HG02970 (cell line): Measurements from ENCODE around the gene UBE2M.

Source experiments
- ATAC-seq: cut with Tn5 transposase; IDR thresholded peaks from one replicate; pipeline ENCODE4 v1.9.1; 2021; ENCODE audit warnings: mild to moderate bottlenecking, moderate library complexity, moderate number of reproducible peaks; ENCODE audit not compliant: unreplicated experiment, low FRiP score

UBE2M gene

DNA sequence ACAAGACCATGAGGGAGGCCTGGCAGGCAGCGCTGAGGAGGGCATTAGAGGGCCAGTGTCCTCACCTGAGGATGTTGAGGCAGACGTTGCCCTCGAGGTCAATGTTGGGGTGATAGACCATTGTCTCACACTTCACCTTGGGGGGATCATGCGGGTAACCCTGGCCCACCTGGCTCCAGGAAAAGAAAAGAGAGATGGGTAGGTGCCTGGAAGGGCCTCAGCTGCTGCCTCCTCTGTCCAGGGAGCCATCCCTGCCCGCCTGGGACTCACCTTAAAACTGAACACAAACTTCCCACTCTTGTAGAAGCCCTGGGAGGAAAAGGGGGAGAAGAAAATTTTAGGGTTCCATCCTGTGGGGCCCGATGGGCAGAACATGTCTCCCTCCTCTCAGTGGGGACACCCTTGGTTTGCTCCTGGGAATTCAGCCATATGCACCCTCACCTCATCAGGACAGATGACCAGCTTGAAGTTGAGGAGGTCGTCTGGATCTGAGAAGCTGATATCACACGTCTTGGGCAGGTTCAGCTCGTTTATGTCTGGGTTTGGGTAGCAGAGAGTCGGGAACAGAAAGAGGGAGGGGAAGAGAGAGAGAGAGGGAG lies 1.7 kb downstream of the UBE2M start:
- no peak for ATAC-seq

DNA sequence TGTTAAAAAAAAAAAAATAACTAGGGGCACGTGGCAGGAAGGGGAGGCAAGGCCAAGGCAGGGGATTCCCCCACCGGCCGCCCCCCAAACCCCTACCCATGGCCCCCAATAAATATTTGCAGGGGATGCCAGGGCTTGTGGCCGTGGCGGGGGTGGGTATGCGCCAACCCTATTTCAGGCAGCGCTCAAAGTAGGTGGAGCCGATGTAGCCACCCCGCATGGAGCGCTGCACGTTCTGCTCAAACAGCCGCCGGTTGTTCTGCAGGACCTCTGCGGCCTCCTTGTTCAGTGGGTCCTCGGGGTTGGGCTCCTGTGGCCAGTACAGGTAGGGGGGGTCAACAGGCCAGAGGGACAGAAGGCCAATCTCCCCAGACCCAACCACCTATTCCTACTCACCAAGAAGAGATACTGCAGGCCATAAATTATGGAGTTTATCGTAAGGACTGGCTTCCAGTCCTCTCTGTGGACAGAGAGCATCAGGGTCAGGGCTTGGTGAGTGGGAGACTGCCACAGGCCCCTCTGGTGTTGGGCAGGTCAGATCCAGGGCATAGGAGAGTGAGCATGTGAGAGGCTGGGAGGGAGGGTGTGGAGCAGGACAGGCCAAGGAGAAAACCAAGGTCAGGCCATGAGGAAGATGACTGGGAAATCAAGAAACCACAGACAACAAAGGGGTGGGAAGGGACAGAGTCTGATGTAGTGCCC lies 2.3 kb downstream of the UBE2M start:
- ATAC-seq = no peak

DNA sequence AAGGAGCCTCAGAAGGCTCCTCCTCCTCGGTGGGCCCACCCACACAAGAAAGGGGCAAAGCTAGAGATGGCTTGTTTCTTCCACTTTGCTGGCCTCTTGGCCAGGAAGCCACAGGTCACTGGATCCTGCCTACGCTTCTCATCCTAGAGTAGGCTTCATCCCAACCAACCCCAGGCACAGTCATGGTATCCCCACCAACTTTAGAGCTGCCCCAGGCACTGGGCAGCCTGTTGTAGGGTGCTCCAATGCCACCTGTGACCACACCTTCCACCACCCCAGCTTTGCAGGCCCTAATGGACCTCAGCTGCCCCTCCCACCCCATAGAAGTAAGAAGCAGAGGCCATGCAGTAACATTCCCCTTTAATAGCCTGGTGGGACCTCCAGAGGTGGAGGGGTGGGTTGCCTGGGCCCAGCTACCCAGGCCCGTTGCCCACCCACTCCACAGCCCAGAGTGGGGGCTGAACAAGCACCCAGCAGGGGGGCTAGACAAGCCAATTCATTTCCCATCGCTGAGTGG lies 3.0 kb downstream of the UBE2M start:
- no peak for ATAC-seq

DNA sequence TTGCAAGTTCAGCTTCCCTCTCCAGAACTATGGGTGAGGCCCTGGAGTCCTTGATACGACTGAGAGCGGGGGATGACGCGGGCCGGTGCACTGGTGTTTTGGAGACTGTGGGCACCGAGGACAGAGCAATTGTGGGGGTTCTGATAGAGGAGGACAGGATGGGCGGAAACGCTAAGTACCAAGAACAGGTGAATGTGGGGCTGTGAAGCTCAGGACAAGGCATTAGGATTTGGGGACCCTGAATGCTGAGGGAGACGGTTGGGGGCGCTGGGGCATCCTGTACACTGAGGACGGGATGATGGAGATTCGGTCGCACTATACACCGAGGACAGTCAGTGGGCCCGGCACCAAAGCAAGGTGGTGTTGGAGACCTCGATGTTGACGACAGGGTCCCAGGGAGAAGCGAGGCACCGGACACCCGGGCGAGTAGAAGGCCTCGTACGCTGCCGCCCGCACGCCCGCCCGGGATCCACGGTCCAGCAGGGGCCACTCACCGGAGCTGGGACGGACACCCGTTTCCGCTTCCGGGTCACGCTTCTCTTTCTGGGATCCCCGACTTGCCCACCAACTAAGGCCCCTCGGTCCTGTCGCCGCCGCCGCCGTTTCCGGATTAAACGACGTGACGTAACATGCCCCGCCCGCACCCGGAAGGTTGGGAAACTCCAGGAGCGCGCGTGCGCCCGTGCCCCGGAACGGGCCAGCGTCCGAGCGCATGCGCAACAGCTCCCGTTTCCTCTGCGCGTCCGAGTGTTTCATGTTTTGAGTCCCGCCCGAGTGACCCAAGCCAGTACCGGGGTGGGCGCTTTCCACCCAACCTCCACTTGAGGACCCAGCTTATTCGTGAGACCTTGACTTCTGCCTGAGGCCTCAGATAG lies 3.7 kb downstream of the UBE2M start, which contains the start of gene CHMP2A:
TSS of gene CHMP2A (minus strand) at position 612 of the 875 bp plus-strand sequence. CDS start 893 bp downstream, outside the sequence.
- no peak for ATAC-seq

DNA sequence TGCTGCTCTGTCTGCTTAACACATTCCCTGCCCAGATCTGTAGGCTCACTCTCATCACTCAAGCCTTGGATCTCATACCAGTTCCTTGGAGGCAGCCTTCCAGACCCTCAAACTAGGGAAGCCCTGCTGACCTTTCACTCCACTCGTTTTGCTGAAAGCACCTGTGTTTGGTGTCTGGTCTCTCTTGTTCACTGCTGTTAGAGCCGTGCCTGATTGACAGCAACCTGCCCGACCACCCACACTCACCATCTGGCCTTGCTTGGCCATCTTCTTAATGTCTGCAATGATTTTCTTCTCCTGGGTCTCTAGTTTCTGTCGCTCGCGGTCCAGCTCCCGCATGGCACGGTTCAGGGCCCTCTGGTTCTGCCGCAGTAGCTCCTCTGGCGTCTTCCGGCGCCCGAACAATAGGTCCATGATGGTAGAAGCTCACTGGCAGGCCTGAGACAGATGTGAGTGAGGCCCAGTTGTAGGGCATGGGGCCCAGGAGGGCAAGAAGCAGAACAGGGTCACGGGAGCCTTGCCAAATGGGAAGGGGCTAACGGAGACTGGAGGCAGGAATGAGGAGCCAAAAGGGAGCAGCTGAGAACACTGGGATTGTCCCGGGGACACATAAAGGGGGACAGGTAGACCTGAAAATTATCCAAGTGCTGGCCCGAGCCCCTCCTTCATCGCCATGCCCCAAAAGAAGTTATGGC lies 4.5 kb downstream of the UBE2M start:
- ATAC-seq = no peak

DNA sequence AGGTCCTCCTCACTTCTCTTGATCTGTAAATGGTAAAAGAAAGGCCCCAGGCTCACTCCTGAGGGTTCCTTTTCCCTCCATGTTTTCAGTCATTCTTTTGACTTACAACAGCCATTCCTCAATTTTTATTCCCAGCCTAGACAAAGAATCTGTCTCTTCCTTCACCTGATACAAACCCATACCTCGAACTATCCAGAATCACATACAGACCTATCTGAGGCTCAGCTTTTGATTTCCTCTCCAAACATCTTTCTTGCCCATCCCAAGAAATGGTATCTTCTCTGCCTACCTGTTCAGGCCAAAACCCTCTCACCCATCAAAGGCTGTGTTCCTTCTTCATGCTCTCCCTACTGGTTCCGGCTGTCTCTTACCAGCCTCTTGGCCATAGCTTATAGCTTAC lies 5.8 kb downstream of the UBE2M start:
- no peak for ATAC-seq

DNA sequence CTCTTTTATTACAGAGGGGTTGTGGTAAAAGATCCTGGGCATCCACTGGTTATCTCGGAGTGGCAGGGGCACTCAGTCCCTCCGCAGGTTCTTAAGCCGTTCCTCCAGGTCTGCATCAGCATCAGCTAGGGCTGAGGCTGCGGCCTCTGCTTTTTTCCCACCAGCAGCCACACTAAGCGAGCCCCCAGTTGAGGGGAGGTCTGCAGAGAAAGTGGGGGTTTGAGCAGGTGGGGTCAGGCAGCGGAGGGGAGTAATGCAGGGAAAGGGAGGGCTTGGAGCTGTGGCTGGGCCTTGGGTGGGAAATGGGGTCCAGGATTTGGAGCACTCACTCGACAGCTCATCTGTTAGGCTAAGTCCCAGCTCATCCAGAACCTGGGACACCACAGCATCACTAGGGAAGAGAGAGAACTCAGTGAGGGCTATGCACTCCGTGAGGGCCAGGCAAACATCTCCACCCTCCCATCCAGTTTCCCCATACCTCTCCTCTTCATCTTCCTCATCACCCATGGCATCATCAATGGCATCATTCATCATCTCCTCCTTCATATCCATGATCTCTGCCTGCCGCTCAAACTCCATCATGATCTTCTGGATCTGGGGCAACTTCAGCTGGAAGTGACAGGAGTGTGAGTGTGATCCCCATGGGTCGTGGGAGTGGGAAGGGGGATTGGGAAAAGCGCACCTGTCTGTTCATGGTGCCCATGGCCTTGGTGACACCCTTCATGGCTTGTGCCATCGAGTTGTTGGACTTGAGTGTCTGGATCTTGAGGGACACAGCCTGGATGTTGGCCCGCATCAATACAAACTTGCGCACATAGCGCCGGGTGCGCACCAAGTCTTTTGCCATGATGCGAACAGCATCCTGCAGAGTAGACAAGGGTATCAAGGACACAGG lies 6.6 kb downstream of the UBE2M start:
- ATAC-seq = no peak

DNA sequence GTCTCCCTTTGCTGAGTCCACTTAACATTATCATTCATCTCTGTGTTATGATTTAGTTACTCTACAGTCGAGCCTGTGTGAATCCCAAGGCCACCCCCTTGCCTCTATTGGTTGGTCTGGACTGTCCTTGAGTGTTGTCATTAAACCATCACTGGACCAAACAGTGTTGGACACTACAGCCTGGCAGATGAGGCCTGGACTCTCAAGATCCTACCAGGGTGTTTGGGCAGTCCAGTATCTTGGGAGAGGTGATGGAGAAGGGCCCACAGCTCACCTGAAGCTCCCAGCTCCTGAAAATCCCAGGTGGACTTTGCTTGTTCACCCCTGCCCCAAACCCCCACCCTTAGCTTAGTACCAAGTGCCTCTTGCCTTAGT lies 7.3 kb downstream of the UBE2M start:
- no peak for ATAC-seq

DNA sequence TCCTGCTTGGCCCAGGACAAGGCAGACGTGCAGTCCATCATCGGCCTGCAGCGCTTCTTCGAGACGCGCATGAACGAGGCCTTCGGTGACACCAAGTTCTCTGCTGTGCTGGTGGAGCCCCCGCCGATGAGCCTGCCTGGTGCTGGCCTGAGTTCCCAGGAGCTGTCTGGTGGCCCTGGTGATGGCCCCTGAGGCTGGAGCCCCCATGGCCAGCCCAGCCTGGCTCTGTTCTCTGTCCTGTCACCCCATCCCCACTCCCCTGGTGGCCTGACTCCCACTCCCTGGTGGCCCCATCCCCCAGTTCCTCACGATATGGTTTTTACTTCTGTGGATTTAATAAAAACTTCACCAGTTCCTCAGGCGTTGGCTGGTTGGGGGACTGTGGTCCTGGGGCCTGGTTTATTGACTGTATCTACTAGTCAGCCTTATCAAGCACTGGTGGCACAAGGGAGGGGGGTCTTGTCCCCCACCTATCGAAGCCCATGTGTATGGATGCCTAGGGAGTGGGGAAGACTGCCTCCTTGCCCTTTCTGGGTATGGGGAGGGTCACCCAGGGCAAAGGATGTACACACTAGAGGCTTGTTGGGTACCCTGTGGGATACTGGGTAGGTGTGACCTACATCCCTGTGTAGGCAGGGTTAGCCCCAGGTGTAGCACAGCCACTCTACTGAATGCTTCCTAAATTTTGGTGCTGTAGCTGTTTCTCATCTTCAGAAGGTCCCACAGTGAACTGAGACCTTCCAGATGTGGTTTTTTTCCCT lies 7.9 kb downstream of the UBE2M start:
- no peak for ATAC-seq

DNA sequence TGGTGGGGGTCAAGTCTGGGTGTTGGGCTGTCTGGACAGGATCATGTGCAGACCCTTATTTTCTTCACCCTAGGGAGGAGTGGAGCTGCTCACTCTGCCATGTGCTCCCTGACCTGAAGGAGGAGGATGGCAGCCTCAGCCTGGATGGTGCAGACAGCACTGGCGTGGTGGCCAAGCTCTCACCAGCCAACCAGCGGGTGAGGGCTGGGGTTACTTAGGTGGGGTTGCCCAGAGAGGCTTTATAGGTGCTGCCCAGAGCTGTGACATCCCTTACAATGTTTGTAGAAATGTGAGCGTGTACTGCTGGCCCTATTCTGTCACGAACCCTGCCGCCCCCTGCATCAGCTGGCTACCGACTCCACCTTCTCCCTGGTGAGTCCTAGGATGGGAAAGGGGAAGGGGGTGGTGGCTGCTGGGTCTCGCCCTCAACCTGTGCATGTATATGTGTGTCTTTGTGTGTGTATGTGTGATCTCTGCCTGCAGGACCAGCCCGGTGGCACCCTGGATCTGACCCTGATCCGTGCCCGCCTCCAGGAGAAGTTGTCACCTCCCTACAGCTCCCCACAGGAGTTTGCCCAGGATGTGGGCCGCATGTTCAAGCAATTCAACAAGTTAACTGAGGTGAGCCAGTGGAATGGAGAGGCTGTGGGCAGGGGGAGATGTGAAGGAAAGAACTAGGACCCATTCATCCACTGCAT lies 8.6 kb downstream of the UBE2M start:
- ATAC-seq = no peak

DNA sequence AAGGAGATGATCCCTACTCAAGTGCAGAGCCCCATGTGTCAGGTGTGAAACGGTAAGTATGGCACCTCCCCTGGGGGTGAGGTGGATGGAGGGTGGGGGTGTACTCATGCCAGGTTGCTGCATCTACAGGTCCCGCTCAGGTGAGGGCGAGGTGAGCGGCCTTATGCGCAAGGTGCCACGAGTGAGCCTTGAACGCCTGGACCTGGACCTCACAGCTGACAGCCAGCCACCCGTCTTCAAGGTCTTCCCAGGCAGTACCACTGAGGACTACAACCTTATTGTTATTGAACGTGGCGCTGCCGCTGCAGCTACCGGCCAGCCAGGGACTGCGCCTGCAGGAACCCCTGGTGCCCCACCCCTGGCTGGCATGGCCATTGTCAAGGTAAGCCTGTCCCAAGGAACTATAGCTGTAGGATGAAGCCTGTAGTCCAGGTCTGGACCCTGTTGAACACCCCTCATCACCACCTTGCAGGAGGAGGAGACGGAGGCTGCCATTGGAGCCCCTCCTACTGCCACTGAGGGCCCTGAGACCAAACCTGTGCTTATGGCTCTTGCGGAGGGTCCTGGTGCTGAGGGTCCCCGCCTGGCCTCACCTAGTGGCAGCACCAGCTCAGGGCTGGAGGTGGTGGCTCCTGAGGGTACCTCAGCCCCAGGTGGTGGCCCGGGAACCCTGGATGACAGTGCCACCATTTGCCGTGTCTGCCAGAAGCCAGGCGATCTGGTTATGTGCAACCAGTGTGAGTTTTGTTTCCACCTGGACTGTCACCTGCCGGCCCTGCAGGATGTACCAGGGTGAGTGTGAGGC lies 9.3 kb downstream of the UBE2M start:
- no peak for ATAC-seq

DNA sequence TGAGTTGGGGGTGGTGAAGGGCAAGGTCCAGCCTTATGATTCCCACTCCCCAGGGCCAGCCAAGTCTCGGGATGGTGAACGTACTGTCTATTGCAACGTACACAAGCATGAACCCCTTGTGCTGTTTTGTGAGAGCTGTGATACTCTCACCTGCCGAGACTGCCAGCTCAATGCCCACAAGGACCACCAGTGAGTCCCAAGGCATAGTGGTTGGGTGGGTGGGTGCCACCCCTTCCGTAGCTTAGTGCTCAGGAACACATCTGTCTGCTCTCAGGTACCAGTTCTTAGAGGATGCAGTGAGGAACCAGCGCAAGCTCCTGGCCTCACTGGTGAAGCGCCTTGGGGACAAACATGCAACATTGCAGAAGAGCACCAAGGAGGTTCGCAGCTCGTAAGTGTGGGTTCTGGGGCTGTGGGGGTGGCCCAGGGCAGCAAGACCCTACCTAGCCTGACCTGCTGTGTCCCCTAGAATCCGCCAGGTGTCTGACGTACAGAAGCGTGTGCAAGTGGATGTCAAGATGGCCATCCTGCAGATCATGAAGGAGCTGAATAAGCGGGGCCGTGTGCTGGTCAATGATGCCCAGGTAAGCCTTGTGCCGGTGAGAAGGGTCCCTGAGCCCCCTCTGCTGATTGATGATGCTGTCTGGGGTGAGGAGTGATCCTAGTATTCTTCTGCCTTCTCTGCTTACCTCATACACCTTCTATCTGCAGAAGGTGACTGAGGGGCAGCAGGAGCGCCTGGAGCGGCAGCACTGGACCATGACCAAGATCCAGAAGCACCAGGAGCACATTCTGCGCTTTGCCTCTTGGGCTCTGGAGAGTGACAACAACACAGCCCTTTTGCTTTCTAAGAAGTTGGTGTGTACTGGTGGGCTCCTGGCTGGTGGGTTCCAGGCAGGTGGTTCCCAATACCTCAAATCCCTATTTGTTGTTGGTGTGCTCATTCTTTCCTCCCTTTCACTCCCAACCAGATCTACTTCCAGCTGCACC lies 10.8 kb downstream of the UBE2M start:
- no peak for ATAC-seq

DNA sequence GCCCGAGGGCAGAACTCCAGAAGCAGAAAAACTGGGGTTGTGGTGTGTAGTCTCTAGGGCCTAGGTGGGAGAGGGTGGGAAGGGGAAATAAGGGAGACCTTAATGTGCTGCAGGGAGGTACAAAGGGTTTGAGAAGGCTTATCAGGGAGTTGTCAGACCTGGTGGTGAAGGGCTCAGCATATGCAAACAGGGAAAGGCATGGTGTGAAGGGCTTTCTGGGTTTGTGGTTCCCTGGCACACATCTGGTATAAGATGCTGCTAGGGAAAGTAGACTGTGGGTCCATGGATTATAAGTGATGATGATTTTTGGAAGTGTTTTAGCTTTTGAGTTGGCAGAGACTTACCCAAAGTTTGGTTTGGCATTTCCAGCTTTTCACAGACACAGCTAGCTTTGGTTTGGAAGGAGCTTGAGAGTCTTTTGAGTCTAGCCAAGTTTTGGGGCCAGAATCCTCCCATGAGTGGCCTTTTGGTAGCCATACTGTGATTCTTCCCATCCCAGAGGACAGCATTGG lies 12.3 kb downstream of the UBE2M start:
- no peak for ATAC-seq

DNA sequence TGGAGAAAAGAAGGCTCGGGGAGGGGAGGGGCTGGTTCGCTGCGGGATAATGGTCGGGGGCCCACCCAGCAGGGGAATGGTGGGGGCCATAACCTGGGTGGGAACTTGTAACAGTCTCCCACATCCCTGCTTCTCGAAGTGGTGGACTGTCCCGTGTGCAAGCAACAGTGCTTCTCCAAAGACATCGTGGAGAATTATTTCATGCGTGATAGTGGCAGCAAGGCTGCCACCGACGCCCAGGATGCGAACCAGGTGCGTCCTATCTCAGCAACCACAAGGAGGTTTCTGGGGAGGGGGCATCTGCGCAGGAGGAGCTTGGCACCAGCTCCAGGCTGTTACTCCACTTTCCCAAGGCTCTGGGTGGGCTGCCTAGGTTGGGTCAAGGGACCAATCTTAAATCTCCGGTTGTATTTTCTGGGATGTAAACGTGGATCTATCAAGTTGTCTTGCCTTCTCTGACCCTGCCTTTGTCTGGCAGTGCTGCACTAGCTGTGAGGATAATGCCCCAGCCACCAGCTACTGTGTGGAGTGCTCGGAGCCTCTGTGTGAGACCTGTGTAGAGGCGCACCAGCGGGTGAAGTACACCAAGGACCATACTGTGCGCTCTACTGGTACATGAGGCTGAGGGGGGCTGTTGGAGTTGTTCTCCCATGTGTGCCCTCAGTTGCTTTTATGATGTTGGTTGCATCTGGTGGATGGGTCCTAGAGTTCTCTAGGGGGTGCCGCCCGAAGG lies 13.0 kb downstream of the UBE2M start:
- no peak for ATAC-seq

DNA sequence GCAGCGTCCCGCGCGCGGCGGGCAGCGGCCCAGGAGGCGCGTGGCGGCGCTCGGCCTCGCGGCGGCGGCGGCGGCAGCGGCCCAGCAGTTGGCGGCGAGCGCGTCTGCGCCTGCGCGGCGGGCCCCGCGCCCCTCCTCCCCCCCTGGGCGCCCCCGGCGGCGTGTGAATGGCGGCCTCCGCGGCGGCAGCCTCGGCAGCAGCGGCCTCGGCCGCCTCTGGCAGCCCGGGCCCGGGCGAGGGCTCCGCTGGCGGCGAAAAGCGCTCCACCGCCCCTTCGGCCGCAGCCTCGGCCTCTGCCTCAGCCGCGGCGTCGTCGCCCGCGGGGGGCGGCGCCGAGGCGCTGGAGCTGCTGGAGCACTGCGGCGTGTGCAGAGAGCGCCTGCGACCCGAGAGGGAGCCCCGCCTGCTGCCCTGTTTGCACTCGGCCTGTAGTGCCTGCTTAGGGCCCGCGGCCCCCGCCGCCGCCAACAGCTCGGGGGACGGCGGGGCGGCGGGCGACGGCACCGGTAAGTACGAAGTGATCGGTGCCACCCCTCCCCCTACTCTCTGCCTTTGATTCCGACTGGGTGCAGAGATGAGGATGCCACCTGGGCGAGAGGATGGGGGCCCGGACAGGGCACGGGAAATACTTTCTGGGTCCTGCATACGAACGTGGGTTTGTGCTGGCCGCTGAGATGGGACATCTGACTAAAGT lies 13.7 kb downstream of the UBE2M start:
- ATAC-seq = peak; percentile 50
